Activated CD4-positive, alpha-beta T cell treated with anti-CD3 and anti-CD28 coated beads, Interleukin-2, amount 50 U/mL, for 4 hours (primary cell): ENCODE measurements around the gene ITGB1BP1.

Source experiments
- DNase-seq, 2 experiments: peaks; one replicate each; pipeline ENCODE4 v3.0.0-alpha.2; 2020

Gene ITGB1BP1

DNA sequence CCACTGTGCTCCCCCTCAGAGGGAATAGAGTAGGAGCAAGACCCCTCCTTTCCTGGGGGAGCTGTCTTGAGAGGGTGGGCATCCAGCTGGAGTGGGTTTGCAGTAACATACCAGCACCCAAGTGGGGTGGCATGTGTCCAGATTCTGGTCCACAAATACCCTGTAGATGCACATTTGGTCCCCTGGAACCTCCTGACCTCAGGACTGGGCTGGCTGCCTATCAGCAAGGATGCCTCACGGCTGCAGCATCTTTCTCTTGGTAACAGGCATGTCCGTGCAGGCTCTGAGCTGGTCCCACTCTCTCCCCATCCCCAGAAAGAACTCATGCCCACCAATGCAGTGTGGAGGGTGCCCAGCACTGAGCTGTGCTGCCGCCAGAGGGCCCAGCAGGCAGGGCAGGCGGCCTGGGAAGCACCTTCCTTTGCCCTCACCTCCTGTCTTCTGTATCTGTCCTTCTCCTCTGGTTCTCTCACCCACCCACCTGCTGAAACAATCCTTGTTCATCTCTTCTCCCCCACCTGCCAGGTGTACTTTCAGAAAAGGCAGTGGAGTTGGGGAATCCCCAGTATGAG, 47.4 kb downstream of the ITGB1BP1 start:
- no peak for DNase-seq

- no peak for DNase-seq
These were observed 49.1 kb downstream of the ITGB1BP1 start for GRCh38 chr2:9374071-9374730.

DNA sequence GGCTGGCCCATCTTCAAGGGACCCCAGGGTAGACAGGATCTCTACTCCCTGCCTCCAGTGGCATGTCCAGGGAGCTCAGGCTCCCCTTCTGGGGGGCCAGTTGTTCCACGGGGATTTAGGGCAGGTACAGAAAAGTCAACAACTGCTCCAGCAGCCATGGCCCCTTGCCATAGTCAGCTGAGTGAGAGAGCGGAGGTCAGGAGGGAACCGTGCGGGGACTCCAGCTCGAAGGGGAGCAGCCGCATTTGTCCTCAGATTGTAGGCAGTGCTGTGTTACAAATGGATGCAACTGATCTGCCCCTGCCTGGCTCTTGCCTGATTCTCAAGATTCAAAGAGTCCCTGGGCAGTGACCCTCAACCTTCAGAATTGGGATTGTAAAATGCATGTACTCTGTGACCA, 49.9 kb downstream of the ITGB1BP1 start:
- no peak for DNase-seq

GRCh38 chr2:9373047-9373446, 50.3 kb downstream of the ITGB1BP1 start:
- no peak for DNase-seq

- no peak for DNase-seq
These were observed 52.6 kb downstream of the ITGB1BP1 start for GRCh38 chr2:9370746-9371145.

DNA sequence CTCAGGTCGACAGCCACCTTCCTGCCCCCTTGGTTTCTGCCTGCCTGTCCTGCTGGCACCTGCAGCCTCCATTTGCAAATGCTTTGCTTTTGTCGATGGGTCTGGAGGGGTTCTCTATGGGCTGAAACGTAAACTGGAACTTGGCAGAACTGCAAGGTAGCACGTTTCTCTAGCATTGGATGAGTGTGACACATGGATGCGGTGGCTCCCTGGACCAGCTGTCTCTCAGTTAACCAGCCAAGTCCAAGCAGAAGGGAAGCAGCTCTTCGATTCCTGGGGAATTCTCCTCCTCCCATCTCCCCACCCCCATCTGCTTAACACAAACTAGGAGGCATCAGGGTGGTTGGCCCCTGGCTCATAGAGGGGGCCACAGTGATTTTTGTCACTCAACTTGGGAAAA, 57.3 kb downstream of the ITGB1BP1 start:
- no peak for DNase-seq

DNA sequence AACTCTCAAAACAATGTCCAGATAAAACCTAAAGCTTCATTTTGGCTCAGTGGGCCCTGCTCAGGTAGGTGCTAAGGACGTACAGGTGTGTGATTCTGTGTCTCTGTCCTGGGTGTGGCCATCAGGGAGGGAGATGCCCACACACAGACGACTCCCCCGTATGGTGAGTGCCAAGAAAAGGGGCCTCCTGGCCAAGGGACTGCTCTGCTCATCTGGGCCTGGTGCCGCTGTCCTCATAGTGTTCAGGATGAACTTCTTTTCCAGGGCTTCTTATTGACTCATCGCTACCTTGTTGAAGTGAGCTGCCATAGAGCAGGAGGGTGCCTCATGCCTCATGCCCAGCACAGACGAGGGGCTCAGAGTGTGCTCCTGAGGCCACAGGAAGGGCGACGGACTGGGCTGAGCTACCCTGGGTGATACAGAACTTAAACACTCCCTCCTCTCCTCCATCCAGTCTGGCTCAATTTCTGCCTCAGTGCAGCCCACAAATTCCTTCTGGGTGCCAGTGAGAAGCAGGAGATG, 57.8 kb downstream of the ITGB1BP1 start:
- DNase-seq, result no peak

GRCh38 chr2:9364791-9365497, 58.4 kb downstream of the ITGB1BP1 start:
- no peak for DNase-seq

GRCh38 chr2:9364373-9364772, 59.0 kb downstream of the ITGB1BP1 start:
- DNase-seq, result no peak

- no peak for DNase-seq
These were observed 62.6 kb downstream of the ITGB1BP1 start for GRCh38 chr2:9360701-9361100.

DNA sequence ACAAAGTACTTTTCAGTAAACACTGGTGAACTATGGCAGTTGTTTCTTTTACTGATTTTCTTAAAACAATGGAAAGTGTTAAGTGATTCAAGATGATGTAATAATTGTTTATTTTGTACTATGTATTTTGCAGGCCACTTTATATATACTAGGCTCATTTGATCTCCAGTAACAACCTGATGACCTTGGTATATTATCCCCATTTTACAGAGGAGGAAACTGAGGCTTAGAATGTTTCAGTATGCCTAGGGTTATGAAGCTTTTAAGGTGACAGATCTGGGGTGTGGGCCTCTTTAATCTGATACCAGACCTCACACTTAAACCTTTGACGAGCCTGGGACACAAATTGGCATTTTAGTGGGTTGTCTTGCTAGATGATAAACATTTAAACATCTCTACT, 63.2 kb downstream of the ITGB1BP1 start:
- no peak for DNase-seq

DNA sequence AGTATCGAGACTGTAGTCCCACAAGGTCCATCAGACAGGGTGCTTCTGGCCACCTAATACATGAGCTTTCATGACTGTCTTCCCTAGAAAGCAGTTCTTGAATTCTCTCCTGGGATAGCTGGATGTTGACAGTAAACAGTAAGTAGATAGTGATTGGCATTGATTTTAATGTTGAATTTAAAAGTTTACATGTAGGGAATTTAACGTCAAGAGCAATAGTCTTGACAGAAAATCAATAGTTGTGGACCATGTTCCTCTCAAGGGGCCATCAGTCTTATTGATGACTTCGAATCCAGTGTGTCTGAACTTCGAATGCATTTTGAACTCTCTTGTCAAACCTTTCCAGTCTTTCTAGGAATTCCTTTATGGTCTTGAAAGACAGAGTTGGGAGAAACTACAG, 63.9 kb downstream of the ITGB1BP1 start:
- no peak for DNase-seq

- DNase-seq, result no peak
These were observed 64.5 kb downstream of the ITGB1BP1 start for GRCh38 chr2:9358846-9359245.

- DNase-seq, result no peak
These were observed 67.1 kb downstream of the ITGB1BP1 start for GRCh38 chr2:9356261-9356660.

GRCh38 chr2:9355716-9356115, 67.6 kb downstream of the ITGB1BP1 start:
- DNase-seq, result no peak

DNA sequence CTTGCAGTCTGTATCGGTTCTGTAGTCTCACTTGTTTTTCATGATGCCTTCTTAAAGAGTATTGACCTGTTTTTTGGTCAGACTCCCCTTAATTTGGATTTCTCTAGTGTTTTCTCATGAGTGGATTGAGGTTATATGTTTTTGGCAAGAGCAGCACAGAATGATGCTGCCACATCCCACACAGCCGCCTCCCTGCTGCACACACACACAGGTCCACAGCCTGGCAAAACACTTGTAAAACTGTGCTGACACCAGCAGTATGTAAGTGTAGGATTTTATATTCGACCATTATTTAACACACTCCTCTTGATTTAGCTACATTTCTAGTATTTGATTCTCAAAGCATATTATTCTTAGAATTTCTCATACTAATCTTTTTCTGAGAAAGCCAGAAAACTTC, 68.1 kb downstream of the ITGB1BP1 start:
- DNase-seq, result no peak

DNA sequence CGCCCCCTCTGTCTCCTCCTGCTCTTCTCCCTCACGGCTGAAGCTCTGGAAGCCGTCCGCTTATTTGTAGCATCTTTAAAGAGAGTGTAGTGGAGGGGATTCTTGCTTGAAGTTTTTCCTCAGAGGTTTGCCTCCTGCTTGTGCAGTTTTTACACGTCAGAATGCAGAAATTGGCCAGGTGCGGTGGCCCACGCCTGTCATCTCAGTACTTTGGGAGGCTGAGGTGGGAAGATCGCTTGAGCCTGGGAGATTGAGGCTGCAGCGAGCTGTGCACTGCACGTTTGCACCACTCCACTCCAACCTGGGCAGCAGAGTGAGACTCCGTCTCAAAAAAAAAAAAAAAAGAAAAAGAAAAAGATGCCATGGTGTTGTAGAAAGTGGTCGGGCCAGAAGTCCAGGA, 69.0 kb downstream of the ITGB1BP1 start:
- DNase-seq, result no peak
